ENCODE measurements around the gene IARS1. TPM values are rescaled to one million over a fixed set of nuclear protein-coding genes. Genes with fewer than 3 reads are reported as not detected.

Gene IARS1
- total and polyA plus RNA-seq, 2 donors (not counting 3 experiments of a cell fraction or from before 2014, with no cell fraction given), result 32.8 to 132 TPM

GRCh38 chr9:92298036-92298435 is 4.5 kb upstream of the IARS1 start:
- Histone ChIP-seq H2AFZ (ENCODE audit: low read depth, low read length) (no peak overlapping the region), H3K9me3 (replicated peaks; ENCODE audit: control insufficient read depth, insufficient read depth, low read length) (no peaks in the 10 kb centered on the region), H3K9me1 (replicated peaks; ENCODE audit: control insufficient read depth, extremely low read depth, insufficient read depth, low read length) (no peaks in the 10 kb centered on the region), H3K27me3 (ENCODE audit: control insufficient read depth in 2 of 2, insufficient read depth in 2 of 2, low read length in 2 of 2) (no peaks in the 10 kb centered on the region), H4K20me1 (replicated peaks; ENCODE audit: control insufficient read depth, extremely low read depth, insufficient read depth, low read length) (no peaks in the 10 kb centered on the region), H3K4me3 (replicated peaks in 1 of 3; ENCODE audit: insufficient read depth in 1 of 3, low read depth in 1 of 3, low read length in 3 of 3) (no peak overlapping the region), H3K79me2 (ENCODE audit: control insufficient read depth, insufficient read depth, low read length) (peaks cover 4% of the 10 kb centered on the region), H3K27ac (ENCODE audit: insufficient read depth, low read depth, low read length) (no peak overlapping the region), H3K4me2 (ENCODE audit: insufficient read depth, low read length) (no peak overlapping the region), H3K9ac (replicated peaks; ENCODE audit: extremely low read depth, insufficient read depth, low read length) (no peak overlapping the region), H3K4me1 (ENCODE audit: control insufficient read depth, extremely low read depth, insufficient read depth, low read length) (peaks cover 9% of the 10 kb centered on the region), H3K36me3 (ENCODE audit: control insufficient read depth in 2 of 2, extremely low read depth in 1 of 2, insufficient read depth in 2 of 2, low read length in 2 of 2) (peaks cover 9 to 22% of the 10 kb centered on the region in 2 experiments)
- no TSS peak for BruUV-seq (replicated peaks)
- intact Hi-C loops (cut with micrococcal nuclease), result loop anchor here (10.0 kb wide), 1 partner anchor 407 kb away; no protein-coding TSS in a partner anchor
- no peak for DNase-seq (ENCODE audit: low read depth, low spot score)
- POLR2A ChIA-PET, result no interaction called here
- TF ChIP-seq MYC (IDR thresholded peaks at IDR 0.05; ENCODE audit: low read depth, low read length) (no peak), GATA2 (IDR thresholded peaks at IDR 0.05; ENCODE audit: insufficient read depth, insufficient read length, low read depth, low read length) (no peak), FOS (IDR thresholded peaks at IDR 0.05; ENCODE audit: borderline replicate concordance, insufficient read depth, low read length) (no peak), POLR2AphosphoS5 (IDR thresholded peaks at IDR 0.05; ENCODE audit: insufficient read depth, low read depth, low read length) (no peak), MAX (IDR thresholded peaks at IDR 0.05; ENCODE audit: insufficient read depth, insufficient read length) (no peak)
- FAIRE-seq, result no peak
- CTCF ChIA-PET, result no interaction called here
- dilution Hi-C loops (cut with MboI; ENCODE audit: extremely low pct_ligation_motif_present, low sequenced_read_pairs), result no loop called here

- H3K79me2 ChIP-seq (ENCODE audit: control insufficient read depth, insufficient read depth, low read length), result peaks cover 8% of the 10 kb centered on the region
- H3K27me3 ChIP-seq (ENCODE audit: control insufficient read depth in 2 of 2, insufficient read depth in 2 of 2, low read length in 2 of 2), result no peaks in the 10 kb centered on the region
- dilution Hi-C loops (cut with MboI; ENCODE audit: extremely low pct_ligation_motif_present, low sequenced_read_pairs), result no loop called here
- H3K4me1 ChIP-seq (ENCODE audit: control insufficient read depth, extremely low read depth, insufficient read depth, low read length), result peaks cover 11% of the 10 kb centered on the region
- H4K20me1 ChIP-seq (replicated peaks; ENCODE audit: control insufficient read depth, extremely low read depth, insufficient read depth, low read length), result no peaks in the 10 kb centered on the region
- no peak for TF ChIP-seq GATA2 (IDR thresholded peaks at IDR 0.05; ENCODE audit: insufficient read depth, insufficient read length, low read depth, low read length)
- no peak for TF ChIP-seq POLR2AphosphoS5 (IDR thresholded peaks at IDR 0.05; ENCODE audit: insufficient read depth, low read depth, low read length)
- TF ChIP-seq JUN (IDR thresholded peaks at IDR 0.05; ENCODE audit: borderline replicate concordance, insufficient read depth, insufficient read length, low read depth), result no peak
- no peak for TF ChIP-seq FOS (IDR thresholded peaks at IDR 0.05; ENCODE audit: borderline replicate concordance, insufficient read depth, low read length)
- no peak for TF ChIP-seq CTCF (IDR thresholded peaks at IDR 0.05; ENCODE audit: extremely low read depth in 1 of 2, insufficient read depth in 1 of 2, low read depth in 1 of 2, low read length in 2 of 2)
- no peak for TF ChIP-seq MYC (IDR thresholded peaks at IDR 0.05; ENCODE audit: low read depth, low read length)
- TF ChIP-seq EZH2 (IDR thresholded peaks at IDR 0.05; ENCODE audit: borderline replicate concordance, low read depth, low read length, severe bottlenecking), result no peak
- no peak for TF ChIP-seq MAX (IDR thresholded peaks at IDR 0.05; ENCODE audit: insufficient read depth, insufficient read length)
- H3K9me1 ChIP-seq (replicated peaks; ENCODE audit: control insufficient read depth, extremely low read depth, insufficient read depth, low read length), result no peaks in the 10 kb centered on the region
- intact Hi-C loops (cut with micrococcal nuclease), result loop anchor here (10.0 kb wide), 1 partner anchor 407 kb away; no protein-coding TSS in a partner anchor
- no peaks in the 10 kb centered on the region for H3K9me3 ChIP-seq (replicated peaks; ENCODE audit: control insufficient read depth, insufficient read depth, low read length)
- no peak overlapping the region for H3K27ac ChIP-seq (ENCODE audit: insufficient read depth, low read depth, low read length)
- H3K4me3 ChIP-seq (replicated peaks in 1 of 3; ENCODE audit: insufficient read depth in 1 of 3, low read depth in 1 of 3, low read length in 3 of 3), result no peak overlapping the region
- DNase-seq (ENCODE audit: low read depth, low spot score) (no peak), FAIRE-seq (no peak)
- no peak overlapping the region for H3K4me2 ChIP-seq (ENCODE audit: insufficient read depth, low read length)
- ChIA-PET CTCF (no interaction called here), POLR2A (no interaction called here)
- H3K9ac ChIP-seq (replicated peaks; ENCODE audit: extremely low read depth, insufficient read depth, low read length), result no peak overlapping the region
- BruUV-seq (replicated peaks), result no TSS peak
- H2AFZ ChIP-seq (ENCODE audit: low read depth, low read length), result no peak overlapping the region
- peaks cover 8 to 22% of the 10 kb centered on the region in 2 experiments for H3K36me3 ChIP-seq (ENCODE audit: control insufficient read depth in 2 of 2, extremely low read depth in 1 of 2, insufficient read depth in 2 of 2, low read length in 2 of 2)
Observed at GRCh38 chr9:92297611-92298010, 4.1 kb upstream of the IARS1 start.
